Measurements from ENCODE around the gene LGALS7.
"Not testable (repeated sequence)": the region's sequence is repeated elsewhere in the genome, so short reads cannot be mapped to it uniquely, and the experiment has no call there.

LGALS7 gene

GRCh38 chr19:38773469-38774177, at the start of gene LGALS7:
LGALS7 (minus strand) TSS chr19:38773517; CDS start chr19:38773492, 25 bp downstream.
- no peak for DNase-seq (ENCODE audit: low read depth)
- TF ChIP-seq CTCF (IDR thresholded peaks at IDR 0.05; ENCODE audit: insufficient read depth, low read depth, low read length, missing control alignments): no peak
- H3K4me3 ChIP-seq (ENCODE audit: low read depth, low read length): no peak within 1 kb of the TSS

GRCh38 chr19:38821230-38821825, 48.0 kb upstream of the LGALS7 start:
- H3K4me3 ChIP-seq (ENCODE audit: low read depth, low read length); DNase-seq (ENCODE audit: low read depth): not testable (repeated sequence)

- TF ChIP-seq CTCF (IDR thresholded peaks at IDR 0.05; ENCODE audit: insufficient read depth, low read depth, low read length, missing control alignments): no peak
- no peak for DNase-seq (ENCODE audit: low read depth)
- no peak overlapping the region for H3K4me3 ChIP-seq (ENCODE audit: low read depth, low read length)
Observed at GRCh38 chr19:38819231-38819920, 46.1 kb upstream of the LGALS7 start.

- TF ChIP-seq CTCF (IDR thresholded peaks at IDR 0.05; ENCODE audit: insufficient read depth, low read depth, low read length, missing control alignments): no peak
- no peak overlapping the region for H3K4me3 ChIP-seq (ENCODE audit: low read depth, low read length)
- DNase-seq (ENCODE audit: low read depth): no peak
Observed at GRCh38 chr19:38817081-38817480, 43.8 kb upstream of the LGALS7 start.

- no peak for DNase-seq (ENCODE audit: low read depth)
- H3K4me3 ChIP-seq (ENCODE audit: low read depth, low read length): no peak overlapping the region
- no peak for TF ChIP-seq CTCF (IDR thresholded peaks at IDR 0.05; ENCODE audit: insufficient read depth, low read depth, low read length, missing control alignments)
Observed at GRCh38 chr19:38816131-38816750, 42.9 kb upstream of the LGALS7 start.

- H3K4me3 ChIP-seq (ENCODE audit: low read depth, low read length): no peak overlapping the region
- TF ChIP-seq CTCF (IDR thresholded peaks at IDR 0.05; ENCODE audit: insufficient read depth, low read depth, low read length, missing control alignments): no peak
- DNase-seq (ENCODE audit: low read depth): no peak
Observed at GRCh38 chr19:38815059-38816001, 42.0 kb upstream of the LGALS7 start.

- DNase-seq (ENCODE audit: low read depth); H3K4me3 ChIP-seq (ENCODE audit: low read depth, low read length): not testable (repeated sequence)
Observed at GRCh38 chr19:38813932-38814331, 40.6 kb upstream of the LGALS7 start.

Measured in GM12865 (cell line).